Activated naive CD4-positive, alpha-beta T cell treated with anti-CD3 and anti-CD28 coated beads, Interleukin-2, amount 10 ng/mL, durations not matched to agents 7 days and 5 days (primary cell): ENCODE data around the gene KRT32.

Experiments
- CTCF ChIA-PET: fragments of 350-600 bp; sonication (Branson Sonifier 250); formaldehyde crosslinking; loops from one replicate; lab custom pipeline; 2021; ENCODE audit warnings: antibody characterized with exemption; lab: Charles Lee
- DNase-seq: peaks from one replicate; pipeline ENCODE4 v3.0.0-alpha.2; 2020
- H3K27ac Mint-ChIP-seq: one replicate; pipeline ENCODE4 v1.8.0; 2021; ENCODE audit warnings: mild to moderate bottlenecking, moderate library complexity, mixed read lengths
- H3K27me3 Mint-ChIP-seq: one replicate; pipeline ENCODE4 v1.8.0; 2021; ENCODE audit warnings: mild to moderate bottlenecking, mixed read lengths
- H3K36me3 Mint-ChIP-seq: one replicate; pipeline ENCODE4 v1.8.0; 2021; ENCODE audit warnings: mixed read lengths
- H3K4me1 Mint-ChIP-seq: one replicate; pipeline ENCODE4 v1.8.0; 2021; ENCODE audit warnings: mixed read lengths
- H3K4me3 Mint-ChIP-seq: one replicate; pipeline ENCODE4 v1.8.0; 2021; ENCODE audit warnings: mild to moderate bottlenecking, moderate library complexity, mixed read lengths
- H3K9me3 Mint-ChIP-seq: one replicate; pipeline ENCODE4 v1.8.0; 2021; ENCODE audit warnings: mixed read lengths

The KRT32 gene

DNA sequence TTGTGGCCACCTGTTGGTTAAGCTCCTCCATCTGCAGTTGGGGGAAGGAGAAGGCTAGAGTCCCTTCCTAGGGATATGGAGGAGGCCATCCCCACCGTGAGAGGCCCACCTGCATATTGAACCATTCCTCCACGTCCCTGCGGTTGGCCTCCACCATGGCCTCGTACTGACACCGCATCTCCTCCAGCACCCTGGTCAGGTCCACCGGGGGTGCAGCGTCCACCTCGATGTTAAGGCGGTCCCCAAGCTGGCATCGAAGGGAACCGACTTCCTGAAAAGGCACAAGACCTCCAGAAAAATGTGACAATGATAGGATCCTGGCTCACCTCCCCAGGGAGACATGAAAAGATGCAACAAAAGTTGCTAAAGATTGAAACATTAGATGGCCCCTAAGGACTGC lies 3.0 kb downstream of the KRT32 start:
- Mint-ChIP-seq H3K27me3 (peaks cover 15% of the 10 kb centered on the region), H3K4me1 (no peaks in the 10 kb centered on the region), H3K36me3 (no peaks in the 10 kb centered on the region), H3K9me3 (peaks cover 6% of the 10 kb centered on the region), H3K27ac (no peak overlapping the region), H3K4me3 (no peak overlapping the region)
- no peak for DNase-seq
- CTCF ChIA-PET: no interaction called here

DNA sequence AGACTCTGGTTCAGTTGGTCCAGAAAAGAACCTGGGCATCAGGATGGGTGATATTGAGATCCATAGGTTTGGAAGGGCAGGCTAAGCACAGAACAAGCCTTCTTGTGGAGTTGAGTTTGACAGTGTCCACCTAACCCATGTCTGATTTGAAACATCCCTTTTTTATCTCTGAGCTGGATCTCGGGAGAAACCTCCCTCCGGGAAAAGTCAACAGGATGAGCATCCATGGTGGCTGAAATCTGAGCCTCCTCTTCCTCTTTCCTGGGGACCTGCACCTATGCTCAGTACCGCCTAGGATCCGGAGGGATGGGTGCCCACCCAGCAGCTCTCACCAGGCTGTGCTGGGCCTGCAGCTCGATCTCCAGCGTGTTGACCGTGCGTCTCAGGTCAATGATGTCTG lies 3.4 kb downstream of the KRT32 start:
- Mint-ChIP-seq H3K36me3 (no peaks in the 10 kb centered on the region), H3K4me1 (no peaks in the 10 kb centered on the region), H3K4me3 (no peak overlapping the region), H3K27ac (no peak overlapping the region), H3K9me3 (peaks cover 6% of the 10 kb centered on the region), H3K27me3 (peaks cover 15% of the 10 kb centered on the region)
- CTCF ChIA-PET: no interaction called here
- no peak for DNase-seq

DNA sequence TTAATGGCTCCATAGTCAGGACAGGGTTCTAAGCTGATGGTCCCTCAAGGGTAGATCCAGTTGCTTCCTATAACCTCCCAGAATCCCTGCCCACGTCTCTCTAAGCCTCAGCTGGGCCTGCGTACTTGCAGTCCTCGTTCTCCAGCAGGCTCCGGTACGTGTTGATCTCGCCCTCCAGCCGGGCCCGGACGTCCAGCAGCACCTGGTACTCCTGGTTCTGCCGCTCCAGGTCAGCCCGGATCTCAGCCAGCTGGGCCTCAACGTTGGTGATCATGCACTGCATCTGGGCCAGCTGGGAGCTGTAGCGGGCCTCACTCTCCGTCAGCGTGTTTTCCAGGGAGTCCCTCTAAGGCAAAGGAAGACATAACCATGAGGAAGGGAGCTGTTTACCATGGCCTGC lies 4.5 kb downstream of the KRT32 start:
- no peak for DNase-seq
- no peak overlapping the region for H3K4me3 Mint-ChIP-seq
- peaks cover 1% of the 10 kb centered on the region for H3K9me3 Mint-ChIP-seq
- H3K27me3 Mint-ChIP-seq: peaks cover 15% of the 10 kb centered on the region
- CTCF ChIA-PET: interaction anchor here (0.6 kb wide), 1 partner anchor 207 kb away, joined by 3 read pairs; no protein-coding TSS in a partner anchor
- no peak overlapping the region for H3K27ac Mint-ChIP-seq
- H3K36me3 Mint-ChIP-seq: no peaks in the 10 kb centered on the region
- no peaks in the 10 kb centered on the region for H3K4me1 Mint-ChIP-seq

DNA sequence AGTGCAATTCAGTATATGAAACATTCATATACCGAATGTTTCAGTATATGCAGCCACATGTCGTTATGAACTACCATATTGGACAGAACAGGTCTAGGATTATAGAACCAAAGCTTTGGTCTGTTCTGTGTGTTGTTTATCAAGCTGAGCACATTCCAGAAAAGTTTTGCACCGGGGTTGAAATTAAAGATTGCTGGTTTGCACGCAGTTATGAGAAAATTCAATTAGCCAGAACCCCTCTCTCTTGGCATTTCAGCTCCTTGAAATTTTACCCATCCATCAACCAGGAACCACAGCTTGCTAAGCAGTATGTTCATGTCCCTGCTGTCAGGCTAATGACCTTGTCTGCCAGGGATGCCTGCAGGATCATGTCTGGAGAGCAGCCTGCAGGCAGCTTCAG lies 9.5 kb downstream of the KRT32 start:
- no peaks in the 10 kb centered on the region for H3K9me3 Mint-ChIP-seq
- H3K4me3 Mint-ChIP-seq: no peak overlapping the region
- H3K4me1 Mint-ChIP-seq: no peaks in the 10 kb centered on the region
- DNase-seq: no peak
- H3K27ac Mint-ChIP-seq: no peak overlapping the region
- peaks cover 20% of the 10 kb centered on the region for H3K27me3 Mint-ChIP-seq
- CTCF ChIA-PET: no interaction called here
- no peaks in the 10 kb centered on the region for H3K36me3 Mint-ChIP-seq

DNA sequence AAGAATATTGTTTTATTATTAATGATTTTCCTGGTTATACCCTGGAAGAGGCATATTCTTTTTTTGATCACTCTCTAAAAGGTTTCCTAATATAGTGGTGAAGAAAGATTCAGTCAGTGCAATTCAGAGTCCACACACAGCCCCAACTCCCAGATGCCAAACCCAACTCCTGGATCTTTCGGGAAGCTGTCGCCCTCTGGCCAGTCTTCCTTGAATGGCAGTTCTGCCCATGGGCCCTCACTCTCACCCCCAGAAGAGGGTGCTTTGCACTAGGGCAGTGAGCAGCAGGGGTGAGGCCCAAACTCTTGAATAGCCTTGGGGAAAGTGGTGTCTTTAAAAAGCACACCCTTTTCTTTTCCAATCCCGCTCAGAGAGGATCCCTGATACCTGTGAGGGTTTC lies 11.0 kb downstream of the KRT32 start:
- CTCF ChIA-PET: no interaction called here
- no peaks in the 10 kb centered on the region for H3K4me1 Mint-ChIP-seq
- peaks cover 24% of the 10 kb centered on the region for H3K27me3 Mint-ChIP-seq
- no peak overlapping the region for H3K4me3 Mint-ChIP-seq
- H3K9me3 Mint-ChIP-seq: no peaks in the 10 kb centered on the region
- no peak for DNase-seq
- H3K27ac Mint-ChIP-seq: no peak overlapping the region
- H3K36me3 Mint-ChIP-seq: no peaks in the 10 kb centered on the region

DNA sequence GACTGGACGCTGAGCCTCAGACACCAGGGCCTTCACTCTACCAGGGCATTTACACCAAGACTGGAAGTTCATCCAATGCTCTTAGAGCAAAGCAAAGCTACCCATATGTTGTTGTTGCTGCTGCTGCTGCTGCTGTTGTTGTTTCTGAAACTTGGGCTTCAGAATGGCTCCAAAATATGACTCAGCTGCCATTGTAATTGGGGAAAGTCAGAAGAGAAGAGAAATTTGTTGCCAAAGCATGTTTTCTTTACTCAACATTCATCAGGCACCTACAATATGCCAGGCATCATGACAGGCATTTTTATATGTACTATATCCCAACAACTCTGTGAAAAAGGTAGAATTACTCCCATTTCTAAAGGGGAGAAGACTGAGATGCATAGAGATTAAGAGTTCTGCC lies 11.9 kb downstream of the KRT32 start:
- Mint-ChIP-seq H3K4me1 (no peaks in the 10 kb centered on the region), H3K27me3 (peaks cover 30% of the 10 kb centered on the region), H3K4me3 (no peak overlapping the region), H3K9me3 (no peaks in the 10 kb centered on the region), H3K27ac (no peak overlapping the region), H3K36me3 (no peaks in the 10 kb centered on the region)
- CTCF ChIA-PET: no interaction called here
- no peak for DNase-seq

DNA sequence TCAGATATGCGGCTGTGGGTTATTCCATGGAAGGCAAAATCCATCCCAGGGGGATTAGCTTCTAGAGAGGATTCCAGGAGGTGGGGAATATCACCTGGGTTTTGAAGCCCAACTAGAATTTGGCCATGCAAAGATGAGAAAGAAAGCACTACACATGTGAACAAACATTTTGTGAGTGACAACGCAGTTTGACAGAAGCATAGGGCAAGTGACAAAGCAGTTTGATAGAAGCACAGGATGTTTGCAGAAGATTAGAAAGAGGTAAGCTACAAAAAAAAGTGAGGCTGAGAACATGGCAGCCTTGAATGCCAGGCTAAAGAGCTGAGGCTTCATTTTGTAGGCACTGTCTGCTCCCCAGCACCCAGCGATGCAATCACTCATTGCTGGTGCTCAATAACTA lies 14.1 kb downstream of the KRT32 start:
- H3K36me3 Mint-ChIP-seq: no peaks in the 10 kb centered on the region
- no peak for DNase-seq
- H3K9me3 Mint-ChIP-seq: no peaks in the 10 kb centered on the region
- no peak overlapping the region for H3K4me3 Mint-ChIP-seq
- no peaks in the 10 kb centered on the region for H3K4me1 Mint-ChIP-seq
- H3K27me3 Mint-ChIP-seq: peaks cover 45% of the 10 kb centered on the region
- CTCF ChIA-PET: no interaction called here
- no peak overlapping the region for H3K27ac Mint-ChIP-seq

DNA sequence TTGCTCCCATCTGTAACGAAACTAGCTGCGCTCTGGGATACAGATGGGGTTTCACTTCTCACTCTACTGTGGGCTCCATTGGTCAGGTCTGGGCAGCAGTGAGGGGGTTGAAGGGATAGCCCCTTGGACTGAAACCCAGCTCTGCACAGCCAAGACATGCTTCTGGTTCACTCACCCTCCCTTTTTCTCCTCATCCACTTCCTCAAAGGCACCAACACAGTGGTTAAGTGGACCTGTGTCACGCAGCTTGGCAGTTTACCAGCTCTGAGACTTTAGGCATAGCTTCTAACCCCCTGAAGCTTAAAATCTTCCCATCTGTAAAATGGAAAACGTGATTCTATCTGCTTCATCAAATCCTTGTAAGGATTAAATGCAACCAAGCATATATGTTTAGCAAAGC lies 14.9 kb downstream of the KRT32 start:
- no peaks in the 10 kb centered on the region for H3K4me1 Mint-ChIP-seq
- no peak overlapping the region for H3K4me3 Mint-ChIP-seq
- CTCF ChIA-PET: no interaction called here
- H3K9me3 Mint-ChIP-seq: no peaks in the 10 kb centered on the region
- peaks cover 45% of the 10 kb centered on the region for H3K27me3 Mint-ChIP-seq
- H3K36me3 Mint-ChIP-seq: no peaks in the 10 kb centered on the region
- no peak overlapping the region for H3K27ac Mint-ChIP-seq
- no peak for DNase-seq

DNA sequence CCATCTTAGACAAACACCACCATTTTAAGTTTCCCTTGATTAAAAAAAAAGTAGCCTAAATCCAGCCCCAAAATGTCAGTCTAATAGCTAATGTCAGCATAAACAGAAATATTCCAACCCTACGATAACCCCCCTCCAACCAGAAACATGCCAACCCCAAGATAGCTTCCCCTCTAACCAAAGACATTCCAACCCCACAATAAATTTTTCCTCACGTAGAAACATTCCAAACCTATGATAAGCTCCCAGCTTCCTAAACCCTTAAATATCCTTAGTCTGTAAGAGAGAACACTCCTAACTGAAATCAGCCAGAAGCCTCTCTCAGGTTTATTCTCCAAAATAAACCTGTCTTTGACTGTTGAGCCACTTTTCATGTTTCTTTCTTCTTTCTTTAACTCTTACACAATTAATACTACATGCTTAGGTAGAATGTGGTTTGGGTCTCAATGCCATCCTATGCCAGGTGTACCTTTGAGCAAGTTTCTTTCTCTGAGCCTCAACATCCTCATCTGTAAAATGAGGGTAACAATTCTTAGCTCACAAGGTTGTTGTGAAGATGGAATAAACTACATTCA lies 15.9 kb downstream of the KRT32 start:
- Mint-ChIP-seq H3K4me3 (no peak overlapping the region), H3K4me1 (no peaks in the 10 kb centered on the region), H3K27ac (no peak overlapping the region), H3K36me3 (no peaks in the 10 kb centered on the region), H3K9me3 (no peaks in the 10 kb centered on the region), H3K27me3 (peaks cover 39% of the 10 kb centered on the region)
- DNase-seq: no peak
- CTCF ChIA-PET: no interaction called here

DNA sequence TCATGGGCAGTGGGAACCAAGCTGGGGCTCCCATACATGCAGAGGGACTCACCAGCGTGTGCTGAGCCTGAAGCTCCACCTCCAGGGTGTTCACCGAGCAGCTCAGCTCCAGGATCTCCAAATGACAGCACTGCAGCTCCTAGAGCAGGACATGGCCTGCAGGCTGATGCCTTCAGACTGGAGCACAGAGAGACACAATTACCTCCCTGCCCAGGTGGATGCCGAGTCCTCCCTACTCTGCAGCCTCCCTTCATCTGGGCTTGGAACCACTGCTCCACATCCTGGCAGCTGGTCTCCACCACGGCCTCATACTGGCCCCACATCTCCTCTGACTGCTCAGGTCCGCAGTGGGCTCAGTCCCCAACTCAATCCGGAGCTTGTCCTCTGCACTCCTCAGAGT lies 18.2 kb downstream of the KRT32 start:
- H3K27me3 Mint-ChIP-seq: peaks cover 46% of the 10 kb centered on the region
- H3K4me3 Mint-ChIP-seq: no peak overlapping the region
- H3K27ac Mint-ChIP-seq: no peak overlapping the region
- CTCF ChIA-PET: no interaction called here
- H3K4me1 Mint-ChIP-seq: no peaks in the 10 kb centered on the region
- H3K9me3 Mint-ChIP-seq: no peaks in the 10 kb centered on the region
- H3K36me3 Mint-ChIP-seq: no peaks in the 10 kb centered on the region
- no peak for DNase-seq

DNA sequence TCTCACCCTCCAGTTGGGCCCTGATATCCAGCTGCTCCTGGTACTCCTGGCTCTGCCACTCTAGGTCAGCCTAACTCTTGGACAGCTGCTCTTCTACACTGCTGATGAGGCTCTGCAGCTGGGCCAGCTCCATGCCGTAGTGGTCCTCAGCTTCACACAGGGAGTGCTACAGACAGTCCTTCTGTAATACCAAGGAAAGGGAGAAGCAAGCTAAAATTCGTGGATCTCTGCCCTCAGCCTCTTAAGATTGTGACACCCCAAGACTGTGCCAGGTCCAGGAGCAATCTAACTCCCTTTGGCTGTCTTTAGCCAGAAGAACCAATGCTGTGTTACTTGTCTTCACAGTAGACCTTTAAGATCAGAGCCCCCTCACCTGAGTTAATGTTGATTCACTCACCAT lies 18.7 kb downstream of the KRT32 start:
- H3K27me3 Mint-ChIP-seq: peaks cover 43% of the 10 kb centered on the region
- CTCF ChIA-PET: no interaction called here
- DNase-seq: no peak

DNA sequence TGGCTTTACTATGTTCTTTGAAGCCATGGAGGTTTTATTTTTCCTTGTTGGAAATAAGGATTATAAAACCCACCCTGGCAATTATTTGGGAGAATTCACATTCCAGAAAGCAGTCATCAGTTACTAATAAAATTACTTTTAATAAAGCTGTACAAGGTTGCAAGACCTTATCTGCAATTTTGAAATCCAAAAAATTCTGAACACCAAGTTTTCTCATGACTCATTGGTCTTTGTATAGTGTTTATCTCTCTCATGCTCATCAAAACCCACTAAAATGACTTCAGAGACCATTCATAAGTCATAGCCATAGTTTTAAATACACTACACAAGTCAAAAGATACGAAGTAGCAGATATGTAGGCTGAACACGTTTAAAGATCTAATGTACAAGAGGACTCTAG lies 20.4 kb downstream of the KRT32 start:
- CTCF ChIA-PET: no interaction called here
- H3K36me3 Mint-ChIP-seq: no peaks in the 10 kb centered on the region
- no peaks in the 10 kb centered on the region for H3K9me3 Mint-ChIP-seq
- no peak overlapping the region for H3K4me3 Mint-ChIP-seq
- no peak overlapping the region for H3K27ac Mint-ChIP-seq
- H3K4me1 Mint-ChIP-seq: no peaks in the 10 kb centered on the region
- no peak for DNase-seq
- peaks cover 38% of the 10 kb centered on the region for H3K27me3 Mint-ChIP-seq

More for the DNA sequence above, 18.7 kb downstream of the KRT32 start:
- Mint-ChIP-seq H3K4me3 (no peak overlapping the region), H3K4me1 (no peaks in the 10 kb centered on the region), H3K9me3 (no peaks in the 10 kb centered on the region), H3K36me3 (no peaks in the 10 kb centered on the region), H3K27ac (no peak overlapping the region)

DNA sequence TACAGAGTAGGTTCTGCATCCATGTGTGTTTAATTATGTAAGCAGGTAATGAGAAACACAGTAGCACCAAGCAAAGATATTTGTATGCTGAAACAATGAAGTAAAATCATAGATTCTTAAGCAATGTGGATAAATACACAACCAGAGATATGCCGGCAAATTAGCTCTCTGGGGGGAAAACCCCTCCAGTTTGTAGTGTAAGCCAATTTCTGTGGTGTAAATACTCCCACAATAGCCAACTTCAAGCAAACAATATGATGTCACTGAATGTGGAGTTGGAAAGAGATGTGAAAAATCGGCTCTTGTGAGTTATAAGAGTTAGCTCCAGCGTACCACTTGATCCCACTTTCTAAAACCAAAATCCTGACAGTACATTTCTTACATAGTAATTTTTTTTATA lies 22.5 kb downstream of the KRT32 start:
- no peaks in the 10 kb centered on the region for H3K36me3 Mint-ChIP-seq
- no peaks in the 10 kb centered on the region for H3K9me3 Mint-ChIP-seq
- CTCF ChIA-PET: no interaction called here
- H3K27ac Mint-ChIP-seq: no peak overlapping the region
- H3K4me3 Mint-ChIP-seq: no peak overlapping the region
- no peaks in the 10 kb centered on the region for H3K4me1 Mint-ChIP-seq
- no peak for DNase-seq
- peaks cover 36% of the 10 kb centered on the region for H3K27me3 Mint-ChIP-seq

DNA sequence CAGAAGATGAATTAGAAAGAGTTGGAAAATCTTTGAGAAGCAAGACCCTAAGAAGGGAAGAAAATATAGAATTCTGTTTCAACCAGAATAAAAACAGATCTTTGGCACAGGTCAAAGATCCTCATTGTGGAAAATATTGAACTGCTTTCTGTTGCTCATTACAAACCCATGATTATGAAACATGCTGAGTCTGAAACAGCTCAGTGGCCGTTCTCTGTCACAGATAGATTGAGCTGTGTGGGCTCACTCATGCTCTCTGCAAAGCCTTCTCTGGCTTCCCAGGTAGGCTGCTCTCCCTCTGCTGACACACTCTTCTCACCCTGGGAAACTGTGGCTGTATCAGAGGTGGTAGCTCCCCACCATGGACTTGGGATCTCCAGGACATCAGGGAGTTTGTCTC lies 23.0 kb downstream of the KRT32 start:
- no peaks in the 10 kb centered on the region for H3K36me3 Mint-ChIP-seq
- no peak for DNase-seq
- H3K4me3 Mint-ChIP-seq: no peak overlapping the region
- H3K27ac Mint-ChIP-seq: no peak overlapping the region
- CTCF ChIA-PET: no interaction called here
- peaks cover 35% of the 10 kb centered on the region for H3K27me3 Mint-ChIP-seq
- no peaks in the 10 kb centered on the region for H3K4me1 Mint-ChIP-seq
- H3K9me3 Mint-ChIP-seq: no peaks in the 10 kb centered on the region

DNA sequence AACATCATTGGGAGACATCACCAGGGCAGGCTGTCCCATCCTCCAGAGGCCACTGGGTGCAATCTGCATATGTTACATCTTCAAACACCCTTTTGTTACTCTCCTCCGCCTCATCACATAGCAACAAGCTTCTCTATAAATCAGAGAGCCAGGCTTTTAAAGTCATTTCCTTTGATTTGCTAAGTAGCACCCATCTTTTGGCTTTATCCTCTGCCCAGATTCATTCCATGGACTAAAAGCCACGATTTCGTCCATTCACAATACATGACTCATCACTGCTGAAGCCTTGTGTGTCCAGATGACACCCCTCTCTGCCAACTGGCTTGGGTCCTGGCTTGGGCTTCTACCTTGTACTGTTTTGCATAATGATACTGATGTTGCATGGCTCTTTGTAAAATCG lies 24.4 kb downstream of the KRT32 start:
- H3K36me3 Mint-ChIP-seq: no peaks in the 10 kb centered on the region
- no peak for DNase-seq
- CTCF ChIA-PET: no interaction called here
- H3K27me3 Mint-ChIP-seq: peaks cover 27% of the 10 kb centered on the region
- no peaks in the 10 kb centered on the region for H3K4me1 Mint-ChIP-seq
- no peak overlapping the region for H3K4me3 Mint-ChIP-seq
- no peaks in the 10 kb centered on the region for H3K9me3 Mint-ChIP-seq
- no peak overlapping the region for H3K27ac Mint-ChIP-seq

DNA sequence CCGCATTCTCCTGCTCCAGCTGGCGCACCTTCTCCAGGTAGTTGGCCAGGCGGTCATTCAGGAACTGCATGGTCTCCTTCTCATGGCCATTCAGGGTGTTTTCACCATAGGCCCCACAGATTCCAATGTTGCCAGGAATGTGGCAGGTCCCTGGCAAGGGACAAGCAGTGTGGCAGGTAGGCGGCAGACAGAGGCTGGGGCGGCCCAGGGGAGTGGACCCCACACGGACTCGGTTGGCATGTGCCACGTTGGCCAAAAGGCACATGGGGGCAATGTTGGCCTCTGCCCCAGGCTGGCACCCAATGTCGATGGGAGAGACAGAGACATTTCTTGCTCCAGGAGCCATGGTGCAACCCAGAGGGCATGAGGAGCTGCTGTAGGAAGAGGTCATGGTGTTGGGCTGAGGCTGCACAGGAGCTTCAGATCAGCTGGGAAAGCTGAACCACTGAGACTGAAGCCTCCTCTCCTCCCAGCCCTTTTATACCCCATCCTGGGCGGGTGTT lies 26.6 kb downstream of the KRT32 start, which contains the start of gene KRT38:
Gene KRT38 (minus strand): TSS at position 453 of the 503 bp plus-strand sequence. CDS start 62 bp downstream, at position 391.
- Mint-ChIP-seq H3K27ac (no peak within 1 kb of the TSS), H3K4me1 (no peaks in the 10 kb centered on the region), H3K27me3 (peaks cover 27% of the 10 kb centered on the region), H3K36me3 (no peaks in the 10 kb centered on the region), H3K9me3 (no peaks in the 10 kb centered on the region), H3K4me3 (no peak within 1 kb of the TSS)
- no peak for DNase-seq
- CTCF ChIA-PET: no interaction called here
